GM19238 (cell line): ENCODE results near the gene CLTCL1.
A peak's percentile ranks its signal among the peaks of the same experiment; 100 is the strongest.
"Not testable (repeated sequence)": the region's sequence is repeated elsewhere in the genome, so short reads cannot be mapped to it uniquely, and the experiment has no call there.

Source experiments
- DNase-seq: peaks from one replicate; pipeline ENCODE4 v3.0.0; 2011; ENCODE audit warnings: low spot score; ENCODE audit not compliant: insufficient read length

The CLTCL1 gene

GRCh38 chr22:19291580-19292457 lies at the start of gene CLTCL1:
TSS of gene CLTCL1 (minus strand) at chr22:19291719. CDS start at chr22:19291641, 78 bp downstream.
- DNase-seq = peak; percentile 92

GRCh38 chr22:19337137-19337536 lies 45.6 kb upstream of the CLTCL1 start:
- no peak for DNase-seq

GRCh38 chr22:19336133-19337075 lies 44.9 kb upstream of the CLTCL1 start:
- no peak for DNase-seq

GRCh38 chr22:19331975-19332374 lies 40.5 kb upstream of the CLTCL1 start:
- DNase-seq = no peak

- no peak for DNase-seq
Observed at GRCh38 chr22:19331474-19331873, 40.0 kb upstream of the CLTCL1 start.

GRCh38 chr22:19330865-19331418 lies 39.4 kb upstream of the CLTCL1 start:
- no peak for DNase-seq

GRCh38 chr22:19330205-19330604 lies 38.7 kb upstream of the CLTCL1 start:
- DNase-seq = not testable (repeated sequence)

GRCh38 chr22:19329454-19329853 lies 37.9 kb upstream of the CLTCL1 start:
- DNase-seq = no peak

GRCh38 chr22:19325296-19325948 lies 33.9 kb upstream of the CLTCL1 start:
- no peak for DNase-seq

GRCh38 chr22:19323420-19323819 lies 31.9 kb upstream of the CLTCL1 start:
- DNase-seq = not testable (repeated sequence)

GRCh38 chr22:19321757-19322156 lies 30.2 kb upstream of the CLTCL1 start:
- DNase-seq = no peak

- not testable (repeated sequence) for DNase-seq
Observed at GRCh38 chr22:19320136-19320535, 28.6 kb upstream of the CLTCL1 start.

GRCh38 chr22:19319281-19319680 lies 27.8 kb upstream of the CLTCL1 start:
- DNase-seq = no peak

GRCh38 chr22:19317865-19318264 lies 26.3 kb upstream of the CLTCL1 start:
- no peak for DNase-seq

- DNase-seq = no peak
Observed at GRCh38 chr22:19307872-19308271, 16.4 kb upstream of the CLTCL1 start.

- not testable (repeated sequence) for DNase-seq
Observed at GRCh38 chr22:19306535-19306934, 15.0 kb upstream of the CLTCL1 start.

- DNase-seq = no peak
Observed at GRCh38 chr22:19304547-19304946, 13.0 kb upstream of the CLTCL1 start.

GRCh38 chr22:19303785-19304184 lies 12.3 kb upstream of the CLTCL1 start:
- DNase-seq = no peak

- DNase-seq = no peak
Observed at GRCh38 chr22:19295733-19296132, 4.2 kb upstream of the CLTCL1 start.

GRCh38 chr22:19292458-19293230 lies 1.1 kb upstream of the CLTCL1 start:
- DNase-seq = no peak
